ENCODE measurements around the gene GLRA3.

The GLRA3 gene

GRCh38 chr4:174775366-174775765, 53.7 kb downstream of the GLRA3 start:
- TF ChIP-seq SUZ12 (IDR thresholded peaks at IDR 0.05; ENCODE audit: extremely low read depth, insufficient read depth, insufficient read length) (no peak), YY1 (IDR thresholded peaks at IDR 0.05; ENCODE audit: insufficient read depth, insufficient read length) (no peak), ZNF274 (IDR thresholded peaks at IDR 0.05; ENCODE audit: low read depth, low read length) (no peak)
- Histone ChIP-seq H3K27me3 (ENCODE audit: insufficient read depth, insufficient read length) (no peaks in the 10 kb centered on the region), H3K4me1 (ENCODE audit: insufficient read depth, insufficient read length) (no peaks in the 10 kb centered on the region), H3K36me3 (ENCODE audit: insufficient read depth, insufficient read length, low read length) (no peaks in the 10 kb centered on the region), H3K9me3 (ENCODE audit: insufficient read depth, low read length) (no peaks in the 10 kb centered on the region), H3K9ac (ENCODE audit: insufficient read length, low read depth) (no peak overlapping the region), H3K4me3 (ENCODE audit: insufficient read length, low read depth) (no peak overlapping the region)
- no peak for DNase-seq (ENCODE audit: low read depth, low spot score)

GRCh38 chr4:174764105-174764729, 64.8 kb downstream of the GLRA3 start:
- H3K9me3 ChIP-seq (ENCODE audit: insufficient read depth, low read length): no peaks in the 10 kb centered on the region
- peak; percentile 20 for DNase-seq (ENCODE audit: low read depth, low spot score)
- H3K4me3 ChIP-seq (ENCODE audit: insufficient read length, low read depth): no peak overlapping the region
- no peak overlapping the region for H3K9ac ChIP-seq (ENCODE audit: insufficient read length, low read depth)
- no peaks in the 10 kb centered on the region for H3K27me3 ChIP-seq (ENCODE audit: insufficient read depth, insufficient read length)
- no peaks in the 10 kb centered on the region for H3K36me3 ChIP-seq (ENCODE audit: insufficient read depth, insufficient read length, low read length)
- no peaks in the 10 kb centered on the region for H3K4me1 ChIP-seq (ENCODE audit: insufficient read depth, insufficient read length)
- TF ChIP-seq SUZ12 (IDR thresholded peaks at IDR 0.05; ENCODE audit: extremely low read depth, insufficient read depth, insufficient read length): no peak
- TF ChIP-seq ZNF274 (IDR thresholded peaks at IDR 0.05; ENCODE audit: low read depth, low read length): no peak
- TF ChIP-seq YY1 (IDR thresholded peaks at IDR 0.05; ENCODE audit: insufficient read depth, insufficient read length): no peak

DNA sequence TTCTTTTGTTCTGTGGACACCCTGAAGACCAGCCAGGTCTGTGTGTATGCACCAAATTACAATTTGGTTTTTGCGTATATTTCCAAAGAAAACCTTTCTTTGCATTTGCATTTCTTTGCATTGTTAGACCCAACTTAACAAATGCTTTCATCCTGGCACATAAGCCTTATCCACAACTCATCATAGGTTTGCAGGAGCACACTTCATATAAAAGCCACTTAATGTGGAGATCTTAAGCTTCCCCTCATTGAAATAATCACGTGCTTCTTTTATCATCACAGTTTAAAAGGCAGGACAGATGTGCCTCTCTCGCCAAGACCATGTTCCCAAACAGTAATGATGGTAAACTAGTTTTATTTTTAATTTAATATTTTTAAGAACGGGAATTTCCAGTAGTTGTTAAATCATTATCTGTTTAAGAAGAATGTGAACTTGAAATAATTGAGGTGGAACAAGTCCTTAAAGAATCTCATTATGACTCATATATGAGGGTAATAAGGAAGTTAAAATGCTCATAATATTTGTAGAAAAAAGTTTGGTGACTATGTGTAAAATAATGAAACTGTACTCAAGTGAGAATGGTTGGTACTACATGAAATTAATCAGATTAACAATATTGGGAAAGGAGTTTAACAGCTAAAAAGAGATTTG, 65.5 kb downstream of the GLRA3 start:
- no peak for DNase-seq (ENCODE audit: low read depth, low spot score)
- Histone ChIP-seq H3K9ac (ENCODE audit: insufficient read length, low read depth) (no peak overlapping the region), H3K4me3 (ENCODE audit: insufficient read length, low read depth) (no peak overlapping the region), H3K27me3 (ENCODE audit: insufficient read depth, insufficient read length) (no peaks in the 10 kb centered on the region), H3K9me3 (ENCODE audit: insufficient read depth, low read length) (no peaks in the 10 kb centered on the region), H3K36me3 (ENCODE audit: insufficient read depth, insufficient read length, low read length) (no peaks in the 10 kb centered on the region), H3K4me1 (ENCODE audit: insufficient read depth, insufficient read length) (no peaks in the 10 kb centered on the region)
- TF ChIP-seq YY1 (IDR thresholded peaks at IDR 0.05; ENCODE audit: insufficient read depth, insufficient read length): no peak
- no peak for TF ChIP-seq ZNF274 (IDR thresholded peaks at IDR 0.05; ENCODE audit: low read depth, low read length)
- no peak for TF ChIP-seq SUZ12 (IDR thresholded peaks at IDR 0.05; ENCODE audit: extremely low read depth, insufficient read depth, insufficient read length)

DNA sequence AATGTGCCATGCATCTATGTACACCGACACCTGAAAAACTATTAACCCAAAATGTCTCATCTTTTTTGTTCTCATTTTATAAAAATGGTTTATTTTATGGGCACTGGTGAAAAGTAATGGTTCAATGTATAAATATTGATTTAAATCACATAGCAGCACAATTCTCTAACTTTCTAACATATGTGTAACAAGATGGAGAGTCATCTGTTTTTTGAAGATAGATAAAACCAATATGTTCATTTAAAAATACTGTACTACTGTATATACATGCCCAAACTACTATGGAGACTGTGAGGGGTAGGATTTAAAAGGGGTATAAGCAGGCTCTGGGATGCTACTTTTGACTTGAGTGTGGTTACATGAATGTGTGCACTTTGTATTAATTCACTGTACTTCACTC, 67.6 kb downstream of the GLRA3 start:
- Histone ChIP-seq H3K27me3 (ENCODE audit: insufficient read depth, insufficient read length) (no peaks in the 10 kb centered on the region), H3K9me3 (ENCODE audit: insufficient read depth, low read length) (no peaks in the 10 kb centered on the region), H3K36me3 (ENCODE audit: insufficient read depth, insufficient read length, low read length) (no peaks in the 10 kb centered on the region), H3K9ac (ENCODE audit: insufficient read length, low read depth) (no peak overlapping the region), H3K4me3 (ENCODE audit: insufficient read length, low read depth) (no peak overlapping the region), H3K4me1 (ENCODE audit: insufficient read depth, insufficient read length) (no peaks in the 10 kb centered on the region)
- TF ChIP-seq YY1 (IDR thresholded peaks at IDR 0.05; ENCODE audit: insufficient read depth, insufficient read length) (no peak), SUZ12 (IDR thresholded peaks at IDR 0.05; ENCODE audit: extremely low read depth, insufficient read depth, insufficient read length) (no peak), ZNF274 (IDR thresholded peaks at IDR 0.05; ENCODE audit: low read depth, low read length) (no peak)
- DNase-seq (ENCODE audit: low read depth, low spot score): no peak

DNA sequence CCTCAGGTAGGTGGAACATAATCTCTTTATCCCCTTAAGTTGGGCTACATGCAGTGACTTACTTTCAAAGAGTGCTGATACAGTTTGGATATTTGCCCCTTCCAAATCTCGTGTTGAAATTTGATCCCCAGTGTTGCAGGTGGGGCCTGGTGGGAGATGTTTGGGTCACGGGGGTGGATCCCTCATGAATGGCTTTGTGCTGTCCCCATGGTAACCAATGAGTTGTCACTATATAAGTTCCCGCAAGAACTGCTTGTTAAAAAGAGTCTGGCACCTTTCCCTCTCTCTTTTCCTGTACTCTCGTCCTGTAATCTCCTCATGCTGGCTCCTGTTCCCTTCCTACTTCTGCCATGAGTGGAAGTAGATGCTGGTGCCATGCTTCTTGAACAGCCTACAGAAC, 71.3 kb downstream of the GLRA3 start:
- Histone ChIP-seq H3K9me3 (ENCODE audit: insufficient read depth, low read length) (no peaks in the 10 kb centered on the region), H3K4me1 (ENCODE audit: insufficient read depth, insufficient read length) (no peaks in the 10 kb centered on the region), H3K27me3 (ENCODE audit: insufficient read depth, insufficient read length) (no peaks in the 10 kb centered on the region), H3K4me3 (ENCODE audit: insufficient read length, low read depth) (no peak overlapping the region), H3K36me3 (ENCODE audit: insufficient read depth, insufficient read length, low read length) (no peaks in the 10 kb centered on the region), H3K9ac (ENCODE audit: insufficient read length, low read depth) (no peak overlapping the region)
- TF ChIP-seq YY1 (IDR thresholded peaks at IDR 0.05; ENCODE audit: insufficient read depth, insufficient read length): no peak
- no peak for TF ChIP-seq SUZ12 (IDR thresholded peaks at IDR 0.05; ENCODE audit: extremely low read depth, insufficient read depth, insufficient read length)
- TF ChIP-seq ZNF274 (IDR thresholded peaks at IDR 0.05; ENCODE audit: low read depth, low read length): no peak
- DNase-seq (ENCODE audit: low read depth, low spot score): no peak

DNA sequence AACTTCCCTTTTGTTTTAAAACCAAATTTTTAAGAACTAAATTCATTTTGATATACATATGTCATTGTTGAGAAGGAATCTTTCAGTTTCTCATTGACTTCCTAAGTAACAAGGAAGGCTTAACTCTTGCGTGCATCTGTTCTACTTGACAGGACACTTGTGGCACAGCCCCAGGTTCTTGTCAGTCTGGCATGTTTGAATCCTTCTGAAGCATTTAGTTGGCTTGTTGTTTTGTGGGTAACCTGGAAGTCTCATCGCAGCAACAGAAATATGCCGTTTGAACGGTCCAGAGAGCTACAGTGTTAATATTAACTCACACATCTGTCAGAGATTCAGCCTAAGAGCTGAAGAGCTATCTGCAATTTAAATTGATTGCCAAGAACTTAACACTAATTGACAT, 76.0 kb downstream of the GLRA3 start:
- H3K9ac ChIP-seq (ENCODE audit: insufficient read length, low read depth): no peak overlapping the region
- no peak for DNase-seq (ENCODE audit: low read depth, low spot score)
- TF ChIP-seq ZNF274 (IDR thresholded peaks at IDR 0.05; ENCODE audit: low read depth, low read length) (no peak), YY1 (IDR thresholded peaks at IDR 0.05; ENCODE audit: insufficient read depth, insufficient read length) (no peak), SUZ12 (IDR thresholded peaks at IDR 0.05; ENCODE audit: extremely low read depth, insufficient read depth, insufficient read length) (no peak)
- H3K4me1 ChIP-seq (ENCODE audit: insufficient read depth, insufficient read length): no peaks in the 10 kb centered on the region
- H3K9me3 ChIP-seq (ENCODE audit: insufficient read depth, low read length): no peaks in the 10 kb centered on the region
- H3K4me3 ChIP-seq (ENCODE audit: insufficient read length, low read depth): no peak overlapping the region
- no peaks in the 10 kb centered on the region for H3K36me3 ChIP-seq (ENCODE audit: insufficient read depth, insufficient read length, low read length)
- no peaks in the 10 kb centered on the region for H3K27me3 ChIP-seq (ENCODE audit: insufficient read depth, insufficient read length)

GRCh38 chr4:174752026-174752425, 77.0 kb downstream of the GLRA3 start:
- no peak overlapping the region for H3K9ac ChIP-seq (ENCODE audit: insufficient read length, low read depth)
- no peaks in the 10 kb centered on the region for H3K27me3 ChIP-seq (ENCODE audit: insufficient read depth, insufficient read length)
- H3K36me3 ChIP-seq (ENCODE audit: insufficient read depth, insufficient read length, low read length): no peaks in the 10 kb centered on the region
- H3K9me3 ChIP-seq (ENCODE audit: insufficient read depth, low read length): no peaks in the 10 kb centered on the region
- no peaks in the 10 kb centered on the region for H3K4me1 ChIP-seq (ENCODE audit: insufficient read depth, insufficient read length)
- DNase-seq (ENCODE audit: low read depth, low spot score): no peak
- TF ChIP-seq ZNF274 (IDR thresholded peaks at IDR 0.05; ENCODE audit: low read depth, low read length) (no peak), YY1 (IDR thresholded peaks at IDR 0.05; ENCODE audit: insufficient read depth, insufficient read length) (no peak), SUZ12 (IDR thresholded peaks at IDR 0.05; ENCODE audit: extremely low read depth, insufficient read depth, insufficient read length) (no peak)
- H3K4me3 ChIP-seq (ENCODE audit: insufficient read length, low read depth): no peak overlapping the region

All from NT2/D1 (cell line).